Activated T-helper 1 cell treated with anti-CD3 and anti-CD28 coated beads, Interleukin-12 subunit alpha, Interleukin-12 subunit beta, Interleukin-2, Interleukin-4 antibody, amounts not matched to agents 30 ng/mL and 10 ng/mL and 1 ng/mL, durations not matched to agents 14 hours and 24 hours and 36 hours (primary cell): ENCODE data around the gene ATP4A. TPM values are rescaled to one million over a fixed set of nuclear protein-coding genes. Genes with fewer than 3 reads are reported as not detected.
A peak's percentile ranks its signal among the peaks of the same experiment; 100 is the strongest.

Experiments
- DNase-seq: peaks from one replicate; pipeline ENCODE4 v3.0.0; 2021; ENCODE audit warnings: low spot score
- H3K27ac Mint-ChIP-seq: one replicate; pipeline ENCODE4 v1.8.0; 2021; ENCODE audit warnings: mild to moderate bottlenecking, mixed read lengths
- H3K27me3 Mint-ChIP-seq: one replicate; pipeline ENCODE4 v1.8.0; 2022; ENCODE audit warnings: mild to moderate bottlenecking, moderate library complexity, mixed read lengths; ENCODE audit not compliant: insufficient read depth
- H3K36me3 Mint-ChIP-seq: one replicate; pipeline ENCODE4 v1.8.0; 2021; ENCODE audit warnings: low read depth, mixed read lengths
- H3K4me1 Mint-ChIP-seq: one replicate; pipeline ENCODE4 v1.8.0; 2021; ENCODE audit warnings: low read depth, mixed read lengths
- H3K4me3 Mint-ChIP-seq: one replicate; pipeline ENCODE4 v1.8.0; 2021; ENCODE audit warnings: mild to moderate bottlenecking, moderate library complexity, mixed read lengths
- H3K9me3 Mint-ChIP-seq: one replicate; pipeline ENCODE4 v1.8.0; 2021; ENCODE audit warnings: mixed read lengths
- intact Hi-C: fragments of 100-400 bp; cut with micrococcal nuclease; formaldehyde crosslinking; loops from one replicate; pipeline ENCODE4 v1.15.1; 2024
- total RNA-seq: library from RNA; stranded (reverse); gene quantifications from 2 replicates; pipeline ENCODE4 v1.2.3, GENCODE V29; 2022

Gene ATP4A
- total RNA-seq, 1 donor from 2014 or later: not detected

DNA sequence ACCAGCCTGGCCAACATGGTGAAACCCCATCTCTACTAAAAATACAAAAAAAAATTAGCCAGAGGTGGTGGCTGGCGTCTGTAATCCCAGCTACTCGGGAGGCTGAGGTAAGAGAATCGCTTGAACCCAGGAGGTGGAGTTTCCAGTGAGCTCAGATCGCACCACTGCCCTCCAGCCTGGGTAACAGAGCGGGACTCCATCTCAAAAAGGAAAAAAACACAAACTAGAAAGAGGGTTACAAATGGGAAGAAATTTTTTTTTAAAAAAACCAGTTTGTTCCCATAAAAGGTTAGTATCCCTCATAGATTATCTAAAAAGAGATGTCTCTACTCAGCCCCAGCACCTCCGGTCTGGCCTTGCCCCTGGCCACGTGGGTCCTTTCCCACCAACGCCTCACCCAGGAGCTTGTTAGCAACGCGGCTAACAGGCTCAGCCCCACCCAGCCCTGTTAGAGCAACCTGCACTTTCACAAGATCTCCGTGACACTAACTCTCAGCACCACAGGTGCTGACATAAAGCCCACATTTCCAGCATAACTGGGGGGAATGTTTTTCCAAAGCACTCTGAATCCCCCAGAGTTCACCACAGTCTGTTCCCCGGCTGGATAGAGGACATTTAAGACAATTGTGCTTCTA is 54.3 kb downstream of the ATP4A start:
- Mint-ChIP-seq H3K36me3 (no peaks in the 10 kb centered on the region), H3K4me1 (peaks cover 6% of the 10 kb centered on the region), H3K27me3 (peaks cover 47% of the 10 kb centered on the region), H3K4me3 (peak overlapping the region; percentile 30), H3K27ac (no peak overlapping the region), H3K9me3 (no peaks in the 10 kb centered on the region)
- intact Hi-C loops: no loop called here
- peak; percentile 4 for DNase-seq

DNA sequence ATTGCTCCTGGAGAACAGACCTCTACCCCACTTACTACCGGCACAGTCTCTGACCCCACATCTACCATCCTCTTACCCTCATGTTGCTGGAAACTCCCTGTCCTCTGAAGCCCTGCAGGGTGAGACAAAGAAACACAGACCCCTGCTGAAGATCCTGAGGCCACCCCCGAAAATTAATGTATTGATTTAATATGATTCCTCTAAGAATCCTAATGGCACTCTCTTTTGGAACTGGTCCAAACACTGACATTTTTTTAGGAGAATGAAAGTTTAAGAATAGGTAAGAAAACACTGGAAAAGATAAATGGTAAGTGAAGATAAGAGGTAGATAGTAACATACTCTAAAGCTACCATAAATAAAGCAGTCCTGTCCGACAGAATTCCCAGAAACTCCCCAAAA is 55.3 kb downstream of the ATP4A start:
- Mint-ChIP-seq H3K27me3 (peaks cover 46% of the 10 kb centered on the region), H3K9me3 (no peaks in the 10 kb centered on the region), H3K27ac (no peak overlapping the region), H3K4me3 (no peak overlapping the region), H3K36me3 (no peaks in the 10 kb centered on the region), H3K4me1 (peaks cover 6% of the 10 kb centered on the region)
- DNase-seq: no peak
- intact Hi-C loops: no loop called here

DNA sequence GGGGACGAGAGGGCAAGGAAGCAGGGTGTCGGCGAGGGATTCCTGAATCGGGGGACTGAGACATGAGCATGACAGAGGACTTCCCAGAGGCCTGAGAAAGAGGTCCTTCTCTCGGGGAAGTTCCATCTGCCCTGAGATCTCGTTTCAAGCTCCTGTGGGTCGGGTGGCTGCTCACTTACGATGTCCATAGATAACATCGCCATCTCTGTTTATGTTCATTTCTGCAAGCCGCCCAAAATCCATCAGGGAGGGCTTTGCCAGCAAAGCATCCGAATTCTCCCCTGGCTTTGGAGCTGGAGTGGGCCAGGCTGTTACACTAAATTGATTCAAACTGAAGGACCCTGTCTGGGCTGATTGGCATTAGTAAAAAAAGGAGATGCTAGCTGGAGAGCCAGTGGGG is 55.9 kb downstream of the ATP4A start:
- intact Hi-C loops: no loop called here
- Mint-ChIP-seq H3K9me3 (no peaks in the 10 kb centered on the region), H3K4me3 (no peak overlapping the region), H3K27me3 (peaks cover 44% of the 10 kb centered on the region), H3K4me1 (peaks cover 6% of the 10 kb centered on the region), H3K27ac (no peak overlapping the region), H3K36me3 (no peaks in the 10 kb centered on the region)
- DNase-seq: no peak

DNA sequence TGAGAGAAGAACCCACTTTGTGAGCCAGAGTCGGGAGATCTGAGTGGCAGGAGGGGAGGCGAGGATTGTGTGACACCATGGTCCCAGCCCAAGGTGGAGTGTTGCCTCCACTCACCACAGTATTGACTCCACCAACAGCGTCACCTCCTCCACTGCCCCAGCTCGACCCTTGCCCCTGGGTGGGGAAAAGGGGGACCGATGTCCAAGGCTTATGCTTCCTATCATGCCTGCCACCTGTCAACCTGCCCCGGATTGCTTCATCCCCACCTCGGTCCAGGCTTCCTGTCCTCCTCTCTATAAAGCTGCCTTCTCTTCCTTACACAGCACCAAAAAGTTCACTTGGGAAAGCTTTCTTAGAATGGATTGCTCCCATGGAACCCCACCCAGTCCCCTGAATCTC is 57.4 kb downstream of the ATP4A start:
- Mint-ChIP-seq H3K4me3 (no peak overlapping the region), H3K27ac (no peak overlapping the region), H3K27me3 (peaks cover 41% of the 10 kb centered on the region), H3K36me3 (no peaks in the 10 kb centered on the region), H3K9me3 (no peaks in the 10 kb centered on the region), H3K4me1 (peaks cover 6% of the 10 kb centered on the region)
- intact Hi-C loops: no loop called here
- DNase-seq: no peak

DNA sequence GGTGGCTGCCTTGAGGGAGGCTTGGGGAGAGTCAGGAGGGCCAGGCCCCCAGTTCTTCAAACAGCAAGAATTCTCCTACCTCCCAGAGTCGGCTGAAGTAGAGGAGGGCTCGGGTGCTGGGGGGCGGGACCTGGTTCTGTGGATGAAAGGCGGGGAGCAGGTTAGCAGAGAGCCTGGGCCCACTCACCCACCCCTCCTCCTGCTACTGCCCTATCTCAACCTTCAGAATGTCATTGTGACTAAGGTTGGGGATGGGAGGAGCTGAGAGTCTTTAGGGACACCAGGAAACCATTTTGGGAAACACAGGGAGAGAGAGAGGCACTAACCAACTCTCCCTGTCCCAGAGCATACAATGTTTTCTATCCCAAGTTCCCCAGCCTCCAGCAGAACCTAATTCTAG is 60.7 kb downstream of the ATP4A start:
- H3K9me3 Mint-ChIP-seq: no peaks in the 10 kb centered on the region
- intact Hi-C loops: no loop called here
- H3K36me3 Mint-ChIP-seq: no peaks in the 10 kb centered on the region
- no peaks in the 10 kb centered on the region for H3K4me1 Mint-ChIP-seq
- DNase-seq: no peak
- H3K4me3 Mint-ChIP-seq: no peak overlapping the region
- H3K27ac Mint-ChIP-seq: no peak overlapping the region
- peaks cover 17% of the 10 kb centered on the region for H3K27me3 Mint-ChIP-seq

DNA sequence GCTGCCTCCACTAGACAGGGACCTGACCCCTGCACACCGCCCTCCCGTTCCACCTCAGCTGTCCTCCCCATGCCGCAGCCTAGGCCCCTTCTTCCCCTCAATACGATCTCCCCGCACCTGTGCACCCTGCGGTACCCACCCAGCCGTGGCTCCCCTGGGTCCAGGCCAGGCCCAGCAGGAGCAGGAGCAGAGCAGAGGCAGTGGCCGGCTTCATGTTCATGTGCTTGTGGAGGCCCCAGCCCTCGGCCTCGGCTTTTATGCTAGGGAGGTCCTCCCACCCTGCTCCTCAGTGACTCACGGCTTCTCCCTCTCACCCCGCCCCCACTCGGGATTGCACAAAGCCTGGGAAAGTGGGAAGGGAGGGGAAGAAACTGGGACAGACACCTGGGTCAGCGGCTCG is 61.8 kb downstream of the ATP4A start:
- DNase-seq: no peak
- no peak overlapping the region for H3K4me3 Mint-ChIP-seq
- no peaks in the 10 kb centered on the region for H3K9me3 Mint-ChIP-seq
- no peak overlapping the region for H3K27ac Mint-ChIP-seq
- peaks cover 14% of the 10 kb centered on the region for H3K27me3 Mint-ChIP-seq
- H3K4me1 Mint-ChIP-seq: no peaks in the 10 kb centered on the region
- H3K36me3 Mint-ChIP-seq: no peaks in the 10 kb centered on the region
- intact Hi-C loops: no loop called here

DNA sequence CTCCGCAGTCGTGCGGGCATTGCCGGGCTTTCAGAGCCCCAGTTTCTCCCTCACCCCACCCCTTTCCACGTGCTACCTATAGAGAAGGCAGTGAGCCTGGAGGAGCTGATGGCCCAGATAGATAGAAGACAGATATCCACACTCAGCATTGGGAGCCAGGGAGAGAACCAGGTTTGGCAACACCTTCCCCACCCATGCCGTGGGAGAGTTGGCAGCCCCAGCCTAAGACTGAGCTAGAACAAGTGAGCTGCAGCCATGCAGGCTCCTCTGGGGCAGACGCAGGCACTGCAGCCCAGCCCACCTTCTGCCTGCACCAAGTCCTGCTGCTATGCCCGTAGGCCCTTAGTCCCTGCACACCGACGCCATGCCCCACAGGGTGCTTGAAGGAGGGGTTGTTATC is 62.8 kb downstream of the ATP4A start:
- H3K27me3 Mint-ChIP-seq: peaks cover 14% of the 10 kb centered on the region
- intact Hi-C loops: no loop called here
- H3K4me1 Mint-ChIP-seq: peaks cover under 1% of the 10 kb centered on the region
- no peak overlapping the region for H3K4me3 Mint-ChIP-seq
- peak overlapping the region; percentile 48 for H3K27ac Mint-ChIP-seq
- no peaks in the 10 kb centered on the region for H3K36me3 Mint-ChIP-seq
- H3K9me3 Mint-ChIP-seq: no peaks in the 10 kb centered on the region
- no peak for DNase-seq

Other genes starting within 250 kb of the ATP4A start
- gene CD22, start 234.5 kb downstream of the ATP4A start, total RNA-seq: 4.7 and 5.1 TPM in 2 replicates
- 0.12 and 0.18 TPM in 2 replicates for gene FFAR1, start 215.8 kb downstream of the ATP4A start, total RNA-seq
- gene FFAR3, start 205.2 kb downstream of the ATP4A start, total RNA-seq: 0.20 and 0.36 TPM in 2 replicates
- gene GPR42, start 192.6 kb downstream of the ATP4A start, total RNA-seq: 0.20 TPM in 1 of 2 replicates, not detected in the other
- not detected in 2 replicates for gene FFAR2, start 115.4 kb downstream of the ATP4A start, total RNA-seq
- not detected in 2 replicates for gene KRTDAP, start 73.2 kb downstream of the ATP4A start, total RNA-seq
- gene DMKN, start 50.0 kb downstream of the ATP4A start, total RNA-seq: not detected in 2 replicates
- not detected in 2 replicates for gene SBSN, start 35.3 kb downstream of the ATP4A start, total RNA-seq
- gene GAPDHS, start 30.2 kb downstream of the ATP4A start, total RNA-seq: not detected in 2 replicates
- 122 and 123 TPM in 2 replicates for gene TMEM147, start 18.0 kb downstream of the ATP4A start, total RNA-seq
- gene PMIS2, start 22.5 kb upstream of the ATP4A start, total RNA-seq: not detected in 2 replicates
- 41.0 and 48.4 TPM in 2 replicates for gene HAUS5, start 49.1 kb upstream of the ATP4A start, total RNA-seq
- 105 and 118 TPM in 2 replicates for gene RBM42, start 65.4 kb upstream of the ATP4A start, total RNA-seq
- gene ETV2, start 78.1 kb upstream of the ATP4A start, total RNA-seq: 0.98 and 1.0 TPM in 2 replicates
- 434 and 451 TPM in 2 replicates for gene COX6B1, start 84.7 kb upstream of the ATP4A start, total RNA-seq
- gene UPK1A, start 102.9 kb upstream of the ATP4A start, total RNA-seq: 0.41 and 0.51 TPM in 2 replicates
- 126 TPM in 2 replicates for gene ZBTB32, start 140.9 kb upstream of the ATP4A start, total RNA-seq
- 61.9 and 65.2 TPM in 2 replicates for gene KMT2B, start 154.3 kb upstream of the ATP4A start, total RNA-seq
- gene IGFLR1, start 178.8 kb upstream of the ATP4A start, total RNA-seq: 105 and 106 TPM in 2 replicates
- 28.1 and 29.7 TPM in 2 replicates for gene U2AF1L4, start 181.8 kb upstream of the ATP4A start, total RNA-seq
- 50.6 and 54.6 TPM in 2 replicates for gene PSENEN, start 182.0 kb upstream of the ATP4A start, total RNA-seq
- gene LIN37, start 184.9 kb upstream of the ATP4A start, total RNA-seq: 9.3 and 9.8 TPM in 2 replicates
- gene HSPB6, start 193.4 kb upstream of the ATP4A start, total RNA-seq: 0.78 TPM in 1 of 2 replicates, not detected in the other
- 39.5 and 45.1 TPM in 2 replicates for gene PROSER3, start 194.5 kb upstream of the ATP4A start, total RNA-seq
- gene ARHGAP33, start 211.9 kb upstream of the ATP4A start, total RNA-seq: 24.5 and 25.8 TPM in 2 replicates
- gene PRODH2, start 249.2 kb upstream of the ATP4A start, total RNA-seq: not detected in 2 replicates